HG03575 (cell line): Measurements from ENCODE around the gene TRPV2.
"Not testable (repeated sequence)": the region's sequence is repeated elsewhere in the genome, so short reads cannot be mapped to it uniquely, and the experiment has no call there.

ENCODE experiments used
- ATAC-seq: cut with Tn5 transposase; IDR thresholded peaks from one replicate; pipeline ENCODE4 v1.9.1; 2021; ENCODE audit not compliant: unreplicated experiment, insufficient number of reproducible peaks, low FRiP score; ENCODE audit errors: extremely low read depth

Gene TRPV2

GRCh38 chr17:16415031-16415924 is at the start of gene TRPV2:
Gene TRPV2 (plus strand): TSS chr17:16415571. CDS start chr17:16417669, 2,098 bp downstream.
- ATAC-seq: no peak

- no peak for ATAC-seq
Observed at GRCh38 chr17:16371742-16372141, 43.6 kb upstream of the TRPV2 start.

- no peak for ATAC-seq
Observed at GRCh38 chr17:16374146-16374938, 41.0 kb upstream of the TRPV2 start.

- no peak for ATAC-seq
Observed at GRCh38 chr17:16377941-16378341, 37.4 kb upstream of the TRPV2 start.

- ATAC-seq: no peak
Observed at GRCh38 chr17:16378636-16379282, 36.6 kb upstream of the TRPV2 start.

GRCh38 chr17:16379654-16380053 is 35.7 kb upstream of the TRPV2 start:
- ATAC-seq: no peak

GRCh38 chr17:16380640-16381495 is 34.5 kb upstream of the TRPV2 start, which contains the start of gene UBB:
Gene UBB (plus strand): TSS chr17:16381091. CDS start chr17:16381908, 817 bp downstream.
- ATAC-seq: peak; percentile 47

GRCh38 chr17:16381496-16381820 is 33.9 kb upstream of the TRPV2 start:
- no peak for ATAC-seq

- no peak for ATAC-seq
Observed at GRCh38 chr17:16383216-16383615, 32.2 kb upstream of the TRPV2 start.

GRCh38 chr17:16383772-16384287 is 31.5 kb upstream of the TRPV2 start:
- no peak for ATAC-seq

GRCh38 chr17:16384557-16384956 is 30.8 kb upstream of the TRPV2 start:
- no peak for ATAC-seq

GRCh38 chr17:16386126-16386507 is 29.3 kb upstream of the TRPV2 start:
- not testable (repeated sequence) for ATAC-seq

- ATAC-seq: no peak
Observed at GRCh38 chr17:16391451-16391850, 23.9 kb upstream of the TRPV2 start.

GRCh38 chr17:16392491-16392890 is 22.9 kb upstream of the TRPV2 start:
- not testable (repeated sequence) for ATAC-seq

- not testable (repeated sequence) for ATAC-seq
Observed at GRCh38 chr17:16395887-16396286, 19.5 kb upstream of the TRPV2 start.

GRCh38 chr17:16396693-16397092 is 18.7 kb upstream of the TRPV2 start:
- ATAC-seq: not testable (repeated sequence)

- no peak for ATAC-seq
Observed at GRCh38 chr17:16398270-16399267, 16.8 kb upstream of the TRPV2 start.
